HG03039 (cell line): ENCODE results near the gene POLN.

Experiments used
- ATAC-seq: cut with Tn5 transposase; IDR thresholded peaks from one replicate; pipeline ENCODE4 v1.9.1; 2021; ENCODE audit warnings: mild to moderate bottlenecking, moderate library complexity; ENCODE audit not compliant: unreplicated experiment

POLN gene

DNA sequence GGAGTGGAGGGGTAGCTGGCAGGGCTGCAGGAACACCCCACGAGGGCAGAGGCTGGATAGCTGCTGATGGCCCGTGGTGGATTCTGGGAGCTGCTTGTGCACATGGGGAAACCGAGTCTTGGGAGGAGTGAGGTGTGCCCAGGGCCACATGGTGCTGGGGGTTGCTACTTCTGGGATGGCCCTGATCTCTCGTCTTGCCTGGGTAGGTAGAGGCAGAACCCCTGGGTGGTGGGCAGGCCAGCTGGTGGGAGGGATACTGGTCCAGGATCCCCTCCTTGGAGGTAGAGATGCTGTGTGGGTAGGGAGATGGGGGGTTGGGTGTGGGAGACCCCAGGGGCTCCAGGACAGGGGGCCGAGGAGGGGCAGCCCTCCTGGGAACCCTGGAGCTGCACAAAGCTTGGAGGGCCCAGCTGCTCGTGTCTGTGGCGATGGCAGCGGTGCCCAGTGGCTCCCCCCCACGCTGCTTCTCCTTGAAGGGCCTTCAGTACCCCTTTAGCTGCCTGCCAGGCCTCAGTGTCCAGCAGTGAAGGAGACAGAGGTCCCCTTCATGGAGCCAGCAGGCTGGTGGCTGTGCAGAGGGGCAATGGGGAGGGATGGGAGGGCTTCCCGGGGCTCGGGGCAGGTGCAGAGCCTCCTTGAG, 179.6 kb downstream of the POLN start:
- ATAC-seq: no peak

GRCh38 chr4:2061186-2062131, 180.5 kb downstream of the POLN start:
- no peak for ATAC-seq

GRCh38 chr4:2060611-2061185, 181.2 kb downstream of the POLN start:
- ATAC-seq: no peak

- no peak for ATAC-seq
Measured at GRCh38 chr4:2059726-2060602, 182.0 kb downstream of the POLN start.

DNA sequence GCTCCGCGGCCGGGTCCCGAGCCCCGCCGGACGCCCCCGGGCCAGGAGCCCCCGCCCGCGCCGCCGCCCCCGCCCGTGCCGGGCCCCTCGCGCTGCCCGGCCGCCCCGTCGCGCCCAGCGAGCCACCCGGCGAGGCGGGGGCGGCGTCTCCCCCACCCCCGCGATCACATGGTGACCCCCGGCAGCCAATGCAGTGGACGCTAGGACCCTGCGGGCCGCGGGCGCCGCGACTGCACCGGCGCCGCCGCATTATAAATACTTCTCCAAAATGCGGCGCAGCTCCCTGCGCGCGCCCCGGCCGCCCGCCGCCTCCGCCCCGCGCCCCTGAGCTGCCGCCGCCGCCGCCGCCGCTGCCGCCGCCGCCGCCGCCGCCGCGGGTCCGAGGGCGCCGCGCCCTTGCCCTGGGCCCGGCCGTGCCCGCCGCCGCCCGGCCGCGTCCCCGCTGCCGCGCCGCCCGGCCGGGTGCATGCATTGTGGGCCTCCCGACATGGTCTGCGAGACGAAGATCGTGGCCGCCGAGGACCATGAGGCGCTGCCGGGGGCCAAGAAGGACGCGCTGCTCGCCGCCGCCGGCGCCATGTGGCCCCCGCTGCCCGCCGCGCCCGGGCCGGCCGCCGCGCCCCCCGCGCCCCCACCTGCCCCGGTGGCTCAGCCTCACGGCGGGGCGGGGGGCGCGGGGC, 182.7 kb downstream of the POLN start, which contains the start of gene NAT8L:
Gene NAT8L (plus strand): TSS at position 282 of the 680 bp plus-strand sequence. CDS start 185 bp downstream, at position 467.
- no peak for ATAC-seq

GRCh38 chr4:2058264-2059045, 183.5 kb downstream of the POLN start:
- no peak for ATAC-seq

DNA sequence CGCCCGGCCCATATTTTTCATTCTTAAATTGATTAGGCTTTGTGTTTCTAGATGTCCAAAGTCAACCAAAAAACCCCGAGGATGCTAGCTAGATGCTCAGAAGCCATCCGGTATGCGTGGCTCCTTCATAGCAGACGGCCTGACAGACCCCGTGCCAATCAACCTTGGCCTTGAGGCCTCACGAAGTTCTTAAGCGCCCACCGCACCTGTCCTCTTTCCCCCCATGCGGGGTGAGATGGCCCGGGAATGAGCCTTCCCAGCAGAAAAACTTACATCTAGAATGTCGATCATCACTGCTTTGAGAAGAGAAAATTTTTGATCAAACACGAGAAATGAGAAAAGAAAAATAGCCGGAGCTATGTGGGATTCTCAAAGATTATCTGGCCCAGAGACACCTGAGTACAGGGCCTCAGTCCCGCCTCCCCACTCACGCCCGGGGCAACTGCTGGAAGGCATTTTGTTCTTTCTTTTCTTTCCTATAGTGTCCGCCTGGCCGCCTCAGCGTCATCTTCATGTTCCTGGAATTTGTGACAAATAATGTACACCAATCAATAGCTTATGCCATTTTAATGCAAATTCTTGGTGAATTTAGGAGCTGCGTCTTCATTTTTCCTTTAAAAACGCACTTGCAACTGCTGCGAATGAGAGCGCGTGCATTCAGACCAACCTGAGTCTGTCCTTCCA, 184.4 kb downstream of the POLN start:
- ATAC-seq: no peak

DNA sequence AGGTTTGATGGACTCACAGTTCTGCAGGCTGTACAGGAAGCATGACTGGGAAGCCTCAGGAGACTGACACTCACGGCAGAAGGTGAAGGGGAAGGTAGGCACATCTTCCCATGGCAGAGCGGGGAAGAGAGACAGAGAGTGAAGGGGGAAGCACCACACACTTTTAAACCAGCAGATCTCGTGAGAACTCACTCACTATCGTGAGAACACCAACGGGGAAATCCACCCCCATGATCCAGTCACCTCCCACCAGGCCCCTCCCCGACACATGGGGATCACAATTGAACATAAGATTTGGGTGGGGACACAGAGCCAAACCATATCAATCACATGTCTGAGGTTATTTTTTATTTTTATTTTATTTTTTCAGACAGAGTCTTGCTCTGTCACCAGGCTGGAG, 187.7 kb downstream of the POLN start:
- ATAC-seq: no peak

- ATAC-seq: no peak
Measured at GRCh38 chr4:2051086-2051485, 190.8 kb downstream of the POLN start.

DNA sequence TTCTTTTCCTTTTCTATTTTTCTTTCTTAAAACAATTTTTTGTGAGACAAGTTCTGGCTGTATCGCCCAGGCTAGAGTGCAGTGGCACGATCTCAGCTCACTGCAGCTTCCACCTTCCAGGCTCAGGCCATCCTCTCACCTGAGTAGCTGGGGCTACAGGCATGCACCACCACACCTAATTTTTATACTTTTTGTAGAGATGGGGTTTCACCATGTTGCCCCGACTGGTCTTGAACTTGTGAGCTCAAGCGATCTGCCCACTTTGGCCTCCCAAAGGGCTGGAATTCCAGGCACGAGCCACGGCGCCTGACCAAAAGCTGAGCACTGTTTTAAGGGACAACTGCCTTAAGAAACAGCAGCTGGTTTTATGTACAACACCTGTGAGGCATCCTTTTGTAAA, 192.1 kb downstream of the POLN start:
- no peak for ATAC-seq

DNA sequence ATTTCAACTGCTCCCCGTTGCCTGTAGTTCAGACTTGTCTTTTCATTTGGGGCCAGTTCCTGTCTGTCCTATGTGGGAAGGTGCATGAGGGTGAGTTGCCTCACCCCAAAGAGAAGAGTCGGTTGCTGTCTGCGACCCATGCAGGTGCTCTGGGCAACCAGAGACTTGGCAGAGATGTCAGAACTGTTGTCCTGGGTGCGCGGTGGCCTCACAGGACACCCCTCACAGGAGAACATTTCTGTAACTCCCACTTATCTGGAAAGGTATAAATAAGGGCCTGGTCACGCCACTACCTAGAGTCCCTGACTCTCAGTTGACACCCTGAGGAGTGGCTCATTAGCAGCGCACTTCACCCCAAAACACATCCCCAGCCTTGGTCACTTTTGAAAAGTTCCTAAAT, 192.5 kb downstream of the POLN start:
- no peak for ATAC-seq

DNA sequence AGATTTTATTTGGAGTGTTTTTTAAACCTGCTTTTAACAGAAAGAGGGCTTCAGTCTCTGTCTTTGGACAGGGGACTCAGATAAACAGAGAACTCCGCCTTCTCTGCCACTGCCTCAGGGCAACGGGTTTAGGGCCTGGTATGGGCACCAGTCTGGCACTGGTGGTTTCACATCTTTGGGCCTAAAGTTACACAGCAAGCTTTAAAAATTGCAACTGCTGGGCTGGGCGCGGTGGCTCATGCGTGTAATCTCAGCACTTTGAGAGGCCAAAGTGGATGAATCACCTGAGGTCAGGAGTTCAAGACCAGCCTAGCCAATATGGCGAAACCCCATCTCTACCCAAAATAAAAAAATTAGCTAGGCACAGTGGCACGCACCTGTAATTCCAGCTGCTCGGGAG, 193.1 kb downstream of the POLN start:
- ATAC-seq: no peak

- no peak for ATAC-seq
Measured at GRCh38 chr4:2047781-2048581, 193.9 kb downstream of the POLN start.

- ATAC-seq: no peak
Measured at GRCh38 chr4:2047031-2047660, 194.8 kb downstream of the POLN start.

DNA sequence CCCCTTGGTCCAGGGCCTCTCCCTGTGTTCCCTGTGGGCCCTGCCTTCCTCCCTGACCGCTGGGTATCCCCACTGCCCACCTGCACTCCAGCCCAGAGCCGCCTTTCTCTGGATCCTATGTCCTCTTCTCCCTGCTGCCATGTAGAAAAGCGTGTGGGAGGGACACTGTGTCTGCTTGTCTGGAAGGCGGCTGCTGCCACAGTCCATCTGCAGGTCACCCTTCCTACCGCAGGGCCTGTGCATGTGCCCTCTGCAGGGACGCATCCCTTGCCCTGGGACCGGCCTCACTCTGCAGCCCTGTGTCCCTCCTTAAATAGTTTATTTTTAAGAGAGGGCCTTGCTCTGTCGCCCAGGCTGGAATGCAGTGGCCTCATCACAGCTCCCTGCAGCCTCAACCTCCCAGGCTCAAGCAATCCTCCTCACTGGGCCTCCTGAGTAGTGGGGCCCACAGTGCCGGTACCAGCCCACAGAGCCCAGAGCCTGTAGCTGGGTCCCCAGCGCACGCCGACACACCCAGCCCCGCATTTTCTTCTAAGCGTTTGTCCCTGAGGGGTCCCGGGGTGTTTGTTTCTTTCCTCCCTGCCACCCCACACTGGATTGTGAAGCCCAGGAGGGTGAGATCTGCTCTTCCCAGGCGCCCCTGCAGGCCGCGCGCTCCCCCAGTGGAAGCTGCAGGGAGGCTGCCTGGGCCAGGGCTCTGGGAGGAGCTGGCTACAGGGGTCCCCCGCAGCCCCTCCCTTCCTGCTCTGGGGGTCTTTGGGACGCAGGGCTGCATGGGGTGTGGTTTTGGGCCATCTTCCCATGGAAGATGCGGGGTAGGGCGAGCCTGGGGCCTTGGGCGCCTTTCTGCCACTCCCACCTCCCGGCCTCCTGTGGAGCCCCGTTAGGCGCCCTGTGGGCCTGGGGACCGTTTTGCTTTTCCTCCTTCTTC, 195.6 kb downstream of the POLN start:
- ATAC-seq: no peak

DNA sequence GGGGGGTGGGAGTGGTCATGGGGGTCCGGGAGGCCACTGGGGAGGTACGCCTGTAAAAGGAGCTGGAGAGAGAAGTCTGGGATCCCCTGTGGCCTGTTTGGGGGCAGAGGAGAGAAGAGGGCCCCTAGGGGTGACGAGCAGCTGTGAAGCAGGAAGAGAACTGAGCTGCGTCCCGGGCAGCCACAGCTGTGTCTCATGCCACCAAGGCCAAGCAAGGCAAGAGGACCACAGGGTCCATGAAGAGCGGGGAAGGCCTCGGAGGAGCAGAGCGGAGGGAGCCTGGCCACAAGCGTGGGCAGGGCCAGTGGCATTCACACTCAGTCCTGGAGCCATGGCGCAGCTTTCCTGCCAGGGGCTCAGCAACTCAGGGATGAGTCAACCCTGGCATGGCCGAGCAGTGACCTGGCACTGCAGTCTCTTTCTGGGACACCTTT, 196.4 kb downstream of the POLN start:
- no peak for ATAC-seq
